ENCODE data around the gene ALX3. TPM values are rescaled to one million over a fixed set of nuclear protein-coding genes. Genes with fewer than 3 reads are reported as not detected.
"Not testable (repeated sequence)": the region's sequence is repeated elsewhere in the genome, so short reads cannot be mapped to it uniquely, and the experiment has no call there.

ALX3 gene
- total RNA-seq, 1 experiment from 2014 or later = not detected

DNA sequence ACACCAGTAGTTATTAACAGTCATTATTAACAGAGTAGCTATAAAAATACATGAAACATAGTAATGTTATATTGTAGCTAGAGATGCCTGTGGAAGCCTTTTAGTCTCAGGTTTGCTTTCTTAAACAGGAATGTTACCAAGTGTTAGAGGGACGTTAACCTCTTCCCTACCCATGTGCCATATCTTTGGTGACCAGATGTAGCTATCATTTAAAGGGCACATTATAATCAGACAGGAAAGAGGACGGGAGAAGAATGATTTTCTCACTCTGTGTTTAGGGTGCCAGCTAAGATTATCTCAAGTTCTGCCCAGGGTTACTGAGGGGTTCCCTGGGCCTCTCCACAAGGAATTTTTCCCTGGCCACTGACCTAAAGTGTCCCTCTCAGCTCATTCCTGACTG is 20.9 kb upstream of the ALX3 start:
- no peak for DNase-seq (ENCODE audit: extremely low read depth, low read depth)

DNA sequence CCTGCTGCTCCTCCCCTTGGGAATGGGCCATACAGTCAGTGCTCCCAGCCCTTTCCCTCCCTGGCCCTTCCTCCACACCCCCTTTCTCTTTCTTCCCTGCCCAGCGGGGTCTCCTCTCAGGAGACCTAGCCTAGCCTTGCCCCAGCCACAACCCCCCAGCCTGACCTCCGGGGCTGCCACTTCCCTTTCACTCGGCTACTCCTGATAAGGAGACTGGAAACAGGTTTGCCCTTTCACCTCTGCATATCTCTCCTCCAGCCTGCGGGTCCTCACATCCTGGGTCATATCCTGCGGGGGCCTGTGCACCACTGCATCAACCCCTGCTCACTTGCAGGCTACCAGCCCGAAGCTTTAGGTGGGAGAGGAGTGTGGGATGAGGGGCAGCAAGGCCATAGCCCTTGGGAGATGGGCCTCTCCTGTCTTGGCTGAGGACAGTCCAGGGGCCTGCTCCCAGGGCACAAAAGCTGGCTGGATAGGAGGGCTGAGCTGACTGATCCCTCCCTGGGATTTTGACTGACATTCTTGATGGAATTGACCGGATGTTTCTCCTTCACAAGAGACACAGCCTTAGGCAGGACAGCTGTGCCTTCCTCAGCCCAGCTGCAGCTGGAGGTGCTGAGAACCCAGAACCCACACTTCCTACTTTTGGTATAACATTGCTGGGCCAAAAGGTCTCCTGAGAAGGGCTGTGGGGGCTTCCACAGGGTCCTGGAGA is 19.2 kb upstream of the ALX3 start:
- no peak for DNase-seq (ENCODE audit: extremely low read depth, low read depth)

GRCh38 chr1:110088739-110089316 is 18.4 kb upstream of the ALX3 start:
- no peak for DNase-seq (ENCODE audit: extremely low read depth, low read depth)

GRCh38 chr1:110087812-110088738 is 17.6 kb upstream of the ALX3 start:
- peak; percentile 36 for DNase-seq (ENCODE audit: extremely low read depth, low read depth)

GRCh38 chr1:110086961-110087360 is 16.5 kb upstream of the ALX3 start:
- no peak for DNase-seq (ENCODE audit: extremely low read depth, low read depth)

DNA sequence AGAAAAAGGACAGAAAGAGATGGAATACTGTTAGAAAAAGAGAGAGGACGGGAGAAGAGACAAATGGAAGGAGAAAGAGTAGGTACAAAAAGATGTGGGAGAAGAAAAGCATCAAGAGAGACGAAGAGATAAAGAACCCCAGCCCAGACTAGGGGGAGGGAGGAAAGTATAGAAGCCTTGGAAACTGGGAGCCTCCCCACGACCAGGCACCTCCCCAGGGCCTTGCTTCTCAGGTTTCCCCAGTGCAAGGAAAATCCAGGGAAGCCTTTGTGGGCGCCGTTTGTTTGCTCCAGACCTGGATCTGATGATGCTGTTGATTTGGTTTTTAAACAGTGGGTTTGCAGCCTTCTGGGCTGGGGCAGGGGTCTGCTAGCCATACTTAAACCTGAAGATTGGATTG is 15.2 kb upstream of the ALX3 start:
- no peak for DNase-seq (ENCODE audit: extremely low read depth, low read depth)

GRCh38 chr1:110084227-110085078 is 14.0 kb upstream of the ALX3 start:
- DNase-seq (ENCODE audit: extremely low read depth, low read depth) = no peak

GRCh38 chr1:110083866-110084226 is 13.4 kb upstream of the ALX3 start:
- no peak for DNase-seq (ENCODE audit: extremely low read depth, low read depth)

GRCh38 chr1:110083061-110083865 is 12.8 kb upstream of the ALX3 start:
- no peak for DNase-seq (ENCODE audit: extremely low read depth, low read depth)

- no peak for DNase-seq (ENCODE audit: extremely low read depth, low read depth)
Observed at GRCh38 chr1:110082477-110082876, 12.0 kb upstream of the ALX3 start.

GRCh38 chr1:110081061-110081460 is 10.6 kb upstream of the ALX3 start:
- no peak for DNase-seq (ENCODE audit: extremely low read depth, low read depth)

- not testable (repeated sequence) for DNase-seq (ENCODE audit: extremely low read depth, low read depth)
Observed at GRCh38 chr1:110079995-110080394, 9.5 kb upstream of the ALX3 start.

- DNase-seq (ENCODE audit: extremely low read depth, low read depth) = no peak
Observed at GRCh38 chr1:110076789-110077500, 6.5 kb upstream of the ALX3 start.

DNA sequence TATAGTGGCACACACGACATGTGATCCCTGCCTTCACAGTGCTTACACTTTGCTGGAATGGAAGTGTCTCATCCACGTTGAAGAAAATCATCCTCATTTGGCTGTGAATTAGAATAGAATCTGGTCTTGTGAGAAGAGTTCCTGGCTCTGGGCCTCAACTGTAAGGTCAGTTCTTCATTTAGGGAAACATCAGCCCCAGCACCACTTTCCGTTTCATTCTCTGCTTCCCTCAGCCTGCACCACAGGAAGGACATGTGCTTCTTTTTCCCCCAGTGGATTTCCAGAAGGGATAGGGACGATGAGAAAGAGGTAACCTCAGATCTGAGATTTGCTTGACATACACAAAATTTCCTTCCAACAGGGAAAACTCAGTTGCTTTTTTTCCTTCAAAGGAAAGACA is 3.7 kb upstream of the ALX3 start:
- no peak for DNase-seq (ENCODE audit: extremely low read depth, low read depth)

- DNase-seq (ENCODE audit: extremely low read depth, low read depth) = no peak
Observed at GRCh38 chr1:110070282-110070669, 196 bp downstream of the ALX3 start.

- no peak for DNase-seq (ENCODE audit: extremely low read depth, low read depth)
Observed at GRCh38 chr1:110069404-110070281, 829 bp downstream of the ALX3 start.

DNA sequence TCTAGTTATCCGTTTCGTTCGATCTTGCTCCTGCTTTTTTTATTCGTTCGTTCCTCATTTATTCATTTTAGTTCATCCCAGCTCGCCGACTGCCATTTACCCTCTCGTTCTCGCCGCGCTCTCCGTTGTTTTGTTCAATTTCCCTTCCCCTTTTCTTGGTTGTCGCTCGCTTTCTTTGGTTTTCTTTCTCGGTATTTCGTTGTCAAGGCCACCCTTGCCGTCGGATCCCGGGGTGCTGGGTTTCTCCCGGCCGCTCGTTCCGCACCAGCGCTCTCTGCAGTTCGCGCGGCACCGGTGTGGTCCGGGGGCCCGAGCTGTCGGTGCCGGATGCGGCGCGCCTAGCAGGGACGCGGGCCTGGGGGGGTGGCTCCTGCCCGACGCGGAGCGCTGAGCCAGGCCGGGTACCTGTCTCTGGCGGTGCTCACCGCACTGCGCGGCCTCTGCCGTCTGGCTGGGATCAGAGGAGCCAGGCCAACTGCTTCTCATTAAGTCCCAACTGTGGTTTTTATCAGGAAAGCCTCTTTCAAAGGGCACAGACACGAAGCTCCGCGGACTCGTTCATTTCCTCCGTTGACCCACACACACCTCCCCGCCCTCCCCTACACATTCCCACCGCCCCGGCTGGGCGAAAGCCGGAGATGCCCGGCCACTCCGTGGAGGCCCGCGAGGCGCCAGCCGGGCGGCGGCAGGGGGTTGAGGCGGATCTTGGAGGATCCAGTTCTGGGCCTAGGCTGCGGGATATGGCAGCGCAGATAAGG is 1.6 kb downstream of the ALX3 start:
- DNase-seq (ENCODE audit: extremely low read depth, low read depth) = no peak

Measured in NCI-H460 (cell line).